GM19328 (cell line): ENCODE data around the gene RAB11FIP3.
A peak's percentile ranks its signal among the peaks of the same experiment; 100 is the strongest.

Experiments
- ATAC-seq: cut with Tn5 transposase; IDR thresholded peaks from one replicate; pipeline ENCODE4 v1.9.1; 2021; ENCODE audit warnings: mild to moderate bottlenecking, moderate library complexity; ENCODE audit not compliant: unreplicated experiment

RAB11FIP3 gene

GRCh38 chr16:389352-389751 is 36.1 kb upstream of the RAB11FIP3 start:
- no peak for ATAC-seq

- ATAC-seq, result no peak
Observed at GRCh38 chr16:391885-392335, 33.5 kb upstream of the RAB11FIP3 start.

GRCh38 chr16:392450-393030 is 32.9 kb upstream of the RAB11FIP3 start:
- ATAC-seq, result no peak

- ATAC-seq, result no peak
Observed at GRCh38 chr16:396199-396598, 29.2 kb upstream of the RAB11FIP3 start.

GRCh38 chr16:396605-397004 is 28.8 kb upstream of the RAB11FIP3 start:
- no peak for ATAC-seq

GRCh38 chr16:397135-397661 is 28.3 kb upstream of the RAB11FIP3 start, which contains the start of gene NME4:
Gene NME4, plus strand, starts transcription at chr16:397199. Its CDS starts 24 bp downstream, at chr16:397223.
- ATAC-seq, result no peak

GRCh38 chr16:397736-398332 is 27.6 kb upstream of the RAB11FIP3 start:
- ATAC-seq, result no peak

- ATAC-seq, result no peak
Observed at GRCh38 chr16:398561-399339, 26.7 kb upstream of the RAB11FIP3 start.

- no peak for ATAC-seq
Observed at GRCh38 chr16:399340-400019, 26.0 kb upstream of the RAB11FIP3 start.

GRCh38 chr16:400061-400591 is 25.3 kb upstream of the RAB11FIP3 start:
- no peak for ATAC-seq

GRCh38 chr16:401468-402348 is 23.7 kb upstream of the RAB11FIP3 start, which contains the start of gene DECR2:
Gene DECR2, plus strand, starts transcription at chr16:401885. Its CDS starts 79 bp downstream, at chr16:401964.
- ATAC-seq, result peak; percentile 47

GRCh38 chr16:404971-405486 is 20.4 kb upstream of the RAB11FIP3 start:
- ATAC-seq, result no peak

- no peak for ATAC-seq
Observed at GRCh38 chr16:405548-406506, 19.6 kb upstream of the RAB11FIP3 start.

- no peak for ATAC-seq
Observed at GRCh38 chr16:407253-407652, 18.2 kb upstream of the RAB11FIP3 start.

GRCh38 chr16:410516-411178 is 14.8 kb upstream of the RAB11FIP3 start:
- ATAC-seq, result no peak

GRCh38 chr16:411576-412265 is 13.7 kb upstream of the RAB11FIP3 start:
- ATAC-seq, result no peak
